IPS-20b (cell line): ENCODE measurements around the gene HBS1L.

Experiments used
- H3K27ac ChIP-seq: one replicate; pipeline ENCODE4 v1.5.1; 2013; ENCODE audit warnings: low read length
- H3K27me3 ChIP-seq: 2 replicates; pipeline ENCODE4 v1.6.1; 2013; ENCODE audit warnings: mild to moderate bottlenecking, low read length, inconsistent platforms; ENCODE audit not compliant: insufficient read depth
- H3K36me3 ChIP-seq: 2 replicates; pipeline ENCODE4 v1.6.1; 2013; ENCODE audit warnings: low read depth, mild to moderate bottlenecking, inconsistent platforms, low read length, moderate library complexity; ENCODE audit not compliant: insufficient read depth
- H3K4me1 ChIP-seq: 2 replicates; pipeline ENCODE4 v1.6.1; 2013; ENCODE audit warnings: mild to moderate bottlenecking, control low read depth, inconsistent platforms, low read length, moderate library complexity; ENCODE audit not compliant: insufficient read depth
- H3K4me3 ChIP-seq: 2 replicates; pipeline ENCODE4 v1.5.1; 2013; ENCODE audit warnings: mild to moderate bottlenecking, low read length, inconsistent platforms
- H3K9ac ChIP-seq: 2 replicates; pipeline ENCODE4 v1.6.1; 2013; ENCODE audit warnings: low read depth, mild to moderate bottlenecking, inconsistent platforms, low read length, moderate library complexity
- H3K9me3 ChIP-seq: 2 replicates; pipeline ENCODE4 v1.6.1; 2013; ENCODE audit warnings: mild to moderate bottlenecking, low read depth, low read length, inconsistent platforms; ENCODE audit not compliant: insufficient read depth

Gene HBS1L

DNA sequence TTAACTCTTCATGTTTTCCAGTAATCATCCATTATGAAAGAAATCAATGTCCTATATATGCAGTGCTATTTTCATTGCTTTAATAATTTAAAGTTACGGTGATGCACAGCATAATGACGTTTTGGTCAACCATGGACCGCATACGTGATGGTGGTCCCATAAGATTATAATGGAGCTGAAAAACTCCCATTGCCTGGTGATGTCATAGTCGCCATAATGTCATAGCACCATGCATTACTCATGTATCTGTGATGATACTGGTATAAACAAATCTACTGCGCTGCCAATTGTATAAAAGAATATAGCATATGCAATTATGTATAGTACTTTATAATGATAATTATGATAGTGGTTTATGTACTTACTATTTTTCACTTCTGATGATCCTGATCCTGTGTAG, 62.5 kb downstream of the HBS1L start:
- H3K9ac ChIP-seq, result no peak overlapping the region
- no peaks in the 10 kb centered on the region for H3K27me3 ChIP-seq
- H3K4me3 ChIP-seq, result no peak overlapping the region
- no peaks in the 10 kb centered on the region for H3K9me3 ChIP-seq
- H3K4me1 ChIP-seq, result peaks cover 4% of the 10 kb centered on the region; the same call in 1 of the 2 replicates
- H3K27ac ChIP-seq, result no peak overlapping the region
- H3K36me3 ChIP-seq, result peaks cover 50% of the 10 kb centered on the region

DNA sequence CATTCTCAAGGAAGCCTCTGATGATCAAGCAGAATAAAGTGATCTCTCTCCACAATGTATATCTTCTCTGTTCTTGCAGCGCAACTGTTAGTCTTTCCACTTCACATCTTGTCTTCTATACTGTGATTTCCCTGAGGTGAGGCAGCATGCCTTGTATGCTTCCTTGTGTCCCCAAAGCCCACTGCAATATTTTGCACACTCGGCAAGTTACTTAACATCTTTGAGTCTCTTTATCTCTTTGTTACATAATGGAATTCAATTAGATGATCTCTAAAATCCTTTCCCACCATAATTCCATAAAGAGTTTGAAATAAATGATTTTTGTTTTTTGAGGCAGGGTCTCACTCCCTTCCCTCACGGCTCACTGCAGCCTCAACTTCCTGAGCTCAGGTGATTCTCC, 64.4 kb downstream of the HBS1L start:
- H3K27me3 ChIP-seq, result no peaks in the 10 kb centered on the region
- H3K9me3 ChIP-seq, result no peaks in the 10 kb centered on the region
- no peak overlapping the region for H3K27ac ChIP-seq
- H3K36me3 ChIP-seq, result peaks cover 42% of the 10 kb centered on the region
- H3K4me3 ChIP-seq, result no peak overlapping the region
- no peak overlapping the region for H3K9ac ChIP-seq
- H3K4me1 ChIP-seq, result no peaks in the 10 kb centered on the region

DNA sequence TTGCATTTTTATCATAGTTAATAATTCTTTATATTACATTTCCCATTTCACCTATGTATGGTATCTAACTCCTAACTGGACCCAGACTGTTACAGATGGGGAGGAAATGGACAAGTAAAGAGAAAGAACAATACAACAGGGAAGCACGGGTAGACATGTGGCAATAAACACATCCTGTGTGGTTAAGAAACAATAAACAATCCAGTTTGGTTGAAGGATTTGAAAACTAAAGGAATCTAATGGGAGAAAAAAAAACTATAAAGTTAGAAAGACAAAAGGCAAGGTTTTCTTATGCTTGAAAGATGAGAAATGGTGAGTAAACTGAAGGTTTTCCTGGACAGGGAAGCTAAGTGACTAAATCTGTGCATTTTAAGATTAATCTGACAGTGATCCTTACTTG, 69.8 kb downstream of the HBS1L start:
- Histone ChIP-seq H3K27ac (no peak overlapping the region), H3K9ac (no peak overlapping the region), H3K9me3 (no peaks in the 10 kb centered on the region), H3K4me3 (no peak overlapping the region), H3K36me3 (peaks cover 46% of the 10 kb centered on the region), H3K4me1 (no peaks in the 10 kb centered on the region), H3K27me3 (no peaks in the 10 kb centered on the region)

DNA sequence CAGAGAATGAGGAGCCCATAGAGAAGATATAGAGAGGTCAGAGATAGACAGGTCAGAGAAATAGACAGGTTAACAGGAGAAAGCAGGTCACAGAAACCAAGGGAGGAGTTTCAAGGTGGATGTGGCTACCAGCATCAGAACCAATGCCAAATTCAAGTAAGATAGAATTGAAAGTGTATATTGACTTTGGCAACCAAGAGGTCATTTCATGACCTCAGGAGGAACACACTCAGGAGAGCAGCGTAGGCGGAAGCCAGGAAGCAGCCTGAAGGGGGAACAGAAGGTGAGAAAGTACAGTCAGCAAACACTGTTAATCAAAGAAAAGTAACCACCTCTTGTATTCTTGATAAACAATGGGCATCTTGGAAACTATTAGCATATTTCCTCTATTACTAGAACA, 70.8 kb downstream of the HBS1L start:
- Histone ChIP-seq H3K27me3 (no peaks in the 10 kb centered on the region), H3K4me3 (no peak overlapping the region), H3K27ac (no peak overlapping the region), H3K9me3 (no peaks in the 10 kb centered on the region), H3K36me3 (peaks cover 50% of the 10 kb centered on the region), H3K4me1 (no peaks in the 10 kb centered on the region), H3K9ac (no peak overlapping the region)

DNA sequence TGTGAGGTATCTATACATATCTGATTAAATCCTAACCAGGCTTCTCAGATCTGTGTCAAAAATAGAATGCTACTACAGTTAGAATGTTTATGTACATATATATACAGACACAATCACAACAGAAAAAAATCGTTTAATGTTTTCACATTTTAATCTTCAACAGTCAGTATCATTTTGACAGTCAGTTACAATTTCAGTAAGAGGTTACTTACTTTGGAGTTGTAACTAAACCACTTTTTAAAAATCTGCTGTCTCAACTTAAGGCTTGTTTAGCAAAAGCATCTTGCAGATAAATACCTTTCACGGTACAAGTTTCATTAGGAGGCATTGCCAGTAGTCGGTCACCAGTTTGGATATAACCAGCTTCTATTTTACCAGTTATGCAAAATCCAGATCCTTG, 72.5 kb downstream of the HBS1L start:
- Histone ChIP-seq H3K27me3 (no peaks in the 10 kb centered on the region), H3K9me3 (no peaks in the 10 kb centered on the region), H3K9ac (no peak overlapping the region), H3K27ac (no peak overlapping the region), H3K4me3 (no peak overlapping the region), H3K4me1 (no peaks in the 10 kb centered on the region), H3K36me3 (peaks cover 60% of the 10 kb centered on the region)

GRCh38 chr6:134980846-134981245, 73.8 kb downstream of the HBS1L start:
- H3K4me3 ChIP-seq, result no peak overlapping the region
- no peaks in the 10 kb centered on the region for H3K4me1 ChIP-seq
- H3K36me3 ChIP-seq, result peaks cover 57% of the 10 kb centered on the region
- H3K9ac ChIP-seq, result no peak overlapping the region
- H3K9me3 ChIP-seq, result no peaks in the 10 kb centered on the region
- no peak overlapping the region for H3K27ac ChIP-seq
- H3K27me3 ChIP-seq, result no peaks in the 10 kb centered on the region

- Histone ChIP-seq H3K9ac (no peak overlapping the region), H3K9me3 (no peaks in the 10 kb centered on the region), H3K36me3 (peaks cover 43% of the 10 kb centered on the region), H3K4me3 (no peak overlapping the region), H3K27ac (no peak overlapping the region), H3K27me3 (no peaks in the 10 kb centered on the region), H3K4me1 (no peaks in the 10 kb centered on the region)
These were observed 75.5 kb downstream of the HBS1L start for GRCh38 chr6:134979142-134979541.

DNA sequence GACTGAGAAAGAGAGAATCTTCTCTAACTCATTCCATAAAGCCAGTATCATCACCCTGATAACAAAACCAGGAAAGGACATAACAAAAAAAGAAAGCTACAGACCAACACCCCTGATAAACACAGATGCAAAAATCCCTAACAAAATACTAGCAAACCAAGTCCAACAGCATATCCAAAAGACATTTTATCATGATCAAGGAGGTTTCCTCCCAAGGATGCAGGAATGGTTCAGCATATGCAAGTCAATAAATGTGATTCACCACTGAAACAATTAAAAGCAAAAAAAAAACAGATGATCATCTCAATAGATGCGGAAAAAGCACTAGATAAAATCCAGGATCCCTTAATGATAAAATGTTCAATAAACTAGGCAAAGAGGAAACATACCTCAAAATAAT, 80.3 kb downstream of the HBS1L start:
- H3K27me3 ChIP-seq, result no peaks in the 10 kb centered on the region
- no peak overlapping the region for H3K27ac ChIP-seq
- H3K9me3 ChIP-seq, result no peaks in the 10 kb centered on the region
- H3K36me3 ChIP-seq, result peaks cover 29% of the 10 kb centered on the region; the same call in 1 of the 2 replicates
- H3K4me3 ChIP-seq, result no peak overlapping the region
- H3K9ac ChIP-seq, result no peak overlapping the region
- 0 out of 2 replicates have a peak, but pooled peaks cover 4% of the 10 kb centered on the region for H3K4me1 ChIP-seq

GRCh38 chr6:134967711-134968110, 86.9 kb downstream of the HBS1L start:
- Histone ChIP-seq H3K27me3 (no peaks in the 10 kb centered on the region), H3K9ac (no peak overlapping the region), H3K4me3 (no peak overlapping the region), H3K9me3 (no peaks in the 10 kb centered on the region), H3K27ac (no peak overlapping the region), H3K4me1 (0 out of 2 replicates have a peak, but pooled peaks cover 4% of the 10 kb centered on the region), H3K36me3 (peaks cover 37% of the 10 kb centered on the region)

DNA sequence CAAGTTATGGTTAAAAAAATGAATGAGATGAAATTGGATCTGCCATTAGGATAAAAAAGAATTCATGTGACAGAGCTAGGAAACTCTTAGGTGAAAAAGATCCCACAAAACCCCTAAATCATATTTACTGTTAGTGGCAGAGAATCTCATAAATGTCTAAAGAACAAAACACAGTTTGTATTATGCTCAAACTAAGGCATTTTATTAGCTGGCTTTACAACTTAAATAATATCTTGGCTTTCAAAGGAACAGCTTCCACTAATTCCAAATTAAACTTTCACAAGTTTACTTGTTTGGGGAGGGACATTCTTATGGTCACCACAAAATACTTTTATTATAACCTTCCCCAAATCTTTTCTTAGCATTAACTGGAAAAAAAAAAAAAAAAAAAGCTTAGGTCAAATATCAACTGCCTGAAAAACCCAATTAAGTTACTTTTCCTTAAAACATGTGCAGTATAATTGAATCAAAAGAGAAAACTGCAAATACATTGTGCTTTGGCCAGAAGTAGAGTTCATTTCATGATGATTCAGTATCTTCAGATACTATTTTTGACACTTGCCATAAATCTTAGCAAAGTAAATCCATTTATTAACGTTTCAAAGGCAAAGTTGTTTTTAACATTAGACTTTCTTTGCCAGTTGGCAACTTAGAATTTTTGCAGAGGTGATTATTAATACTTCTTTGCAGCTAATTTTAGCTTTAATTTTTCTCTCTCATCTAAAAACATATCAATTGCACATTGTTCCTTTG, 90.0 kb downstream of the HBS1L start:
- no peak overlapping the region for H3K27ac ChIP-seq
- H3K4me3 ChIP-seq, result no peak overlapping the region
- peaks cover 34% of the 10 kb centered on the region for H3K36me3 ChIP-seq
- H3K4me1 ChIP-seq, result no peaks in the 10 kb centered on the region
- no peaks in the 10 kb centered on the region for H3K9me3 ChIP-seq
- H3K9ac ChIP-seq, result no peak overlapping the region
- H3K27me3 ChIP-seq, result no peaks in the 10 kb centered on the region

GRCh38 chr6:134962421-134962820, 92.2 kb downstream of the HBS1L start:
- no peak overlapping the region for H3K4me3 ChIP-seq
- no peak overlapping the region for H3K27ac ChIP-seq
- no peaks in the 10 kb centered on the region for H3K4me1 ChIP-seq
- H3K27me3 ChIP-seq, result no peaks in the 10 kb centered on the region
- no peaks in the 10 kb centered on the region for H3K9me3 ChIP-seq
- H3K36me3 ChIP-seq, result peaks cover 31% of the 10 kb centered on the region
- no peak overlapping the region for H3K9ac ChIP-seq

DNA sequence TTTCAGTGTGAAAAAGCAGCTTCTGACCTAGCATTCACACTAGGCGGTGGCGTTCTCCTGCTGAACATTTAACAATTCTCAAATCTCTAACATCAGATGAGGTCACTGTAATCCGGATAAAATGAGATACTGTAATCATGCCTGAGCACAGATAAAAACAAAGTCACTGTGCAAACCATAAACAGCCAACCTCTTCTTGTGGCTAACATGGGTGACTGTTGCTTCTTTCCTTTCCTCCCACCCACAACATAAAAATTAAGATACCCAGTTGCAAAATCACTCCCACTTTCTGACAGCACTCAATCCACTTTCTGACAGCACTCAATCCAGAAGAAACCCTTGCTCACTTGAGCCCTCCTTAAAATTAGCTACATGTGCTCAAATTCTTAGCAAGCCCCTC, 93.3 kb downstream of the HBS1L start:
- H3K27ac ChIP-seq, result no peak overlapping the region
- no peaks in the 10 kb centered on the region for H3K27me3 ChIP-seq
- no peak overlapping the region for H3K9ac ChIP-seq
- no peak overlapping the region for H3K4me3 ChIP-seq
- H3K4me1 ChIP-seq, result no peaks in the 10 kb centered on the region
- no peaks in the 10 kb centered on the region for H3K9me3 ChIP-seq
- peaks cover 31% of the 10 kb centered on the region for H3K36me3 ChIP-seq
